Stomach (tissue), 4 donors: ENCODE results near the gene ITIH3.

Experiments
- CTCF ChIP-seq, 7 experiments: fragments of 450-650 bp in 4 of 7; fragments of 200-600 bp in 3 of 7; sonication (generic) in 3 of 7; IDR thresholded peaks; one replicate each; pipeline ENCODE4 v1.5.1; 2016 to 2019; ENCODE audit warnings: antibody characterized with exemption in 7 of 7, control low read depth in 2 of 7, mild to moderate bottlenecking in 1 of 7
- EP300 ChIP-seq: sonication (generic); formaldehyde crosslinking; IDR thresholded peaks from one replicate; pipeline ENCODE4 v1.6.1; 2017; ENCODE audit warnings: antibody characterized with exemption
- POLR2A ChIP-seq, 4 donors: fragments of 450-650 bp; IDR thresholded peaks; one replicate each; pipeline ENCODE4 v1.6.1; 2016; ENCODE audit warnings: antibody characterized with exemption in 4 of 4, control low read depth in 2 of 4, mild to moderate bottlenecking in 1 of 4, moderate library complexity in 1 of 4
- POLR2AphosphoS5 ChIP-seq, 3 donors: sonication (generic); formaldehyde crosslinking; IDR thresholded peaks; one replicate each; pipeline ENCODE4 v1.6.1; 2016; ENCODE audit warnings: antibody characterized with exemption in 3 of 3

- TF ChIP-seq CTCF (IDR thresholded peaks at IDR 0.05) = no peak
- no peak for TF ChIP-seq POLR2A (IDR thresholded peaks at IDR 0.05)
- no peak for TF ChIP-seq EP300
- no peak for TF ChIP-seq POLR2AphosphoS5 (IDR thresholded peaks at IDR 0.05)
Observed at GRCh38 chr3:52847241-52847640, 52.6 kb downstream of the ITIH3 start.
